Smooth muscle cell (in vitro differentiated cells): ENCODE data around the gene RITA1. TPM values are rescaled to one million over a fixed set of nuclear protein-coding genes. Genes with fewer than 3 reads are reported as not detected.
"Not testable (repeated sequence)": the region's sequence is repeated elsewhere in the genome, so short reads cannot be mapped to it uniquely, and the experiment has no call there.

Experiments used
- DNase-seq: peaks from one replicate; lab custom pipeline; 2025; ENCODE audit not compliant: unreplicated experiment; lab: John Stamatoyannopoulos, UW
- H2AFZ ChIP-seq: fragments of 200-600 bp; sonication (generic); 2 replicates; pipeline ENCODE4 v1.6.0; 2016; ENCODE audit warnings: antibody characterized with exemption, low read depth, mild to moderate bottlenecking
- H3F3A ChIP-seq: fragments of 200-600 bp; sonication (generic); 2 replicates; pipeline ENCODE4 v1.6.0; 2017; ENCODE audit warnings: antibody characterized with exemption, low read depth
- H3K27ac ChIP-seq: fragments of 200-600 bp; sonication (generic); 2 replicates; pipeline ENCODE4 v1.5.1; 2016; ENCODE audit warnings: low read depth, mild to moderate bottlenecking
- H3K27me3 ChIP-seq: fragments of 200-600 bp; sonication (generic); 2 replicates; pipeline ENCODE4 v1.6.1; 2016; ENCODE audit warnings: low read depth, mild to moderate bottlenecking
- H3K36me3 ChIP-seq: fragments of 200-600 bp; sonication (generic); 2 replicates; pipeline ENCODE4 v1.5.1; 2016; ENCODE audit warnings: low read depth
- H3K4me1 ChIP-seq: fragments of 200-600 bp; sonication (generic); 2 replicates; pipeline ENCODE4 v1.5.1; 2016; ENCODE audit warnings: low read depth
- H3K4me2 ChIP-seq: fragments of 200-600 bp; sonication (generic); 2 replicates; pipeline ENCODE4 v1.6.0; 2016; ENCODE audit warnings: mild to moderate bottlenecking
- H3K4me3 ChIP-seq: fragments of 200-600 bp; sonication (generic); 2 replicates; pipeline ENCODE4 v1.5.1; 2016; ENCODE audit warnings: mild to moderate bottlenecking
- H3K79me2 ChIP-seq: fragments of 200-600 bp; sonication (generic); 2 replicates; pipeline ENCODE4 v1.6.0; 2016; ENCODE audit warnings: low read depth, mild to moderate bottlenecking
- H3K9ac ChIP-seq: fragments of 200-600 bp; sonication (generic); 2 replicates; pipeline ENCODE4 v1.6.0; 2016; ENCODE audit warnings: low read depth
- H3K9me3 ChIP-seq: fragments of 200-600 bp; sonication (generic); replicated peaks from 2 replicates; pipeline ENCODE4 v1.5.1; 2016; ENCODE audit warnings: low read depth
- H4K20me1 ChIP-seq: fragments of 200-600 bp; sonication (generic); 2 replicates; pipeline ENCODE4 v1.6.0; 2016; ENCODE audit warnings: low read depth
- WGBS: methylation state at CpG from one replicate; pipeline ENCODE4 v1.1.7; 2016; ENCODE audit warnings: low lambda C conversion rate; 5-methylcytosine and 5-hydroxymethylcytosine counted together
- polyA plus RNA-seq: library from polyadenylated mRNA; unstranded; fragments of >200 nt; fragmentation: Nextera tagmentation; extraction: Ambion mirVana; gene quantifications from 2 replicates; pipeline ENCODE4 v1.2.1, GENCODE V29; 2016
- total RNA-seq: library from RNA; depleted of rRNA; stranded (reverse); fragments of >200 nt; gene quantifications from 2 replicates; pipeline ENCODE4 v1.2.3, GENCODE V29; 2014
- TF ChIP-seq, protein P1 (sequence below): fragments of 200-600 bp; sonication (generic); IDR thresholded peaks from 2 replicates; pipeline ENCODE4 v1.5.1; 2017; ENCODE audit warnings: borderline replicate concordance, mild to moderate bottlenecking, antibody characterized with exemption; ENCODE audit not compliant: insufficient read depth, poor library complexity, severe bottlenecking

RITA1 gene
- total and polyA plus RNA-seq, 2 experiments from 2014 or later = 9.6 to 12.2 TPM

DNA sequence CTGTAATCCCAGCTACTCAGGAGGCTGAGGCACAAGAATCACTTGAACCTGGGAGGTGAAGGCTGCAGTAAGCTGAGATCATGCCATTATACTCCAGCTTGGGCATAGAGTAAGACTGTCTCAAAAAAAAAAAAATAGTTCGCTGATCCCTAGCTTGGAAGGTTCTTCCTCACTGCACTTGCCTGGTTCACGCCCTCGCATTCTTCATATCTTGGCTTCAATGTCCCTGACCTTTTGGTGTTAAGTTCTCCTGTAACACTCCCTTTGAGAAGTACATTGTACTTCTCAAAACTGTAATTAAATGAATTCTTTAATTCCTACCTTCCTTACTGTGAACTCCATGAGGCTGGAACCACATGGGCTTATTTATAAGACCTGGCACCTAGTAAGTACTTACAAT is 19.3 kb downstream of the RITA1 start:
- no peaks in the 10 kb centered on the region for H3K27me3 ChIP-seq
- H3K36me3 ChIP-seq = no peaks in the 10 kb centered on the region
- WGBS = 89% methylated on average over 3 of the region's 3 CpGs
- DNase-seq = no peak
- H4K20me1 ChIP-seq = no peaks in the 10 kb centered on the region
- no peak overlapping the region for H2AFZ ChIP-seq
- H3F3A ChIP-seq = peaks cover 12% of the 10 kb centered on the region
- H3K4me2 ChIP-seq = no peak overlapping the region
- TF ChIP-seq, protein P1, sequence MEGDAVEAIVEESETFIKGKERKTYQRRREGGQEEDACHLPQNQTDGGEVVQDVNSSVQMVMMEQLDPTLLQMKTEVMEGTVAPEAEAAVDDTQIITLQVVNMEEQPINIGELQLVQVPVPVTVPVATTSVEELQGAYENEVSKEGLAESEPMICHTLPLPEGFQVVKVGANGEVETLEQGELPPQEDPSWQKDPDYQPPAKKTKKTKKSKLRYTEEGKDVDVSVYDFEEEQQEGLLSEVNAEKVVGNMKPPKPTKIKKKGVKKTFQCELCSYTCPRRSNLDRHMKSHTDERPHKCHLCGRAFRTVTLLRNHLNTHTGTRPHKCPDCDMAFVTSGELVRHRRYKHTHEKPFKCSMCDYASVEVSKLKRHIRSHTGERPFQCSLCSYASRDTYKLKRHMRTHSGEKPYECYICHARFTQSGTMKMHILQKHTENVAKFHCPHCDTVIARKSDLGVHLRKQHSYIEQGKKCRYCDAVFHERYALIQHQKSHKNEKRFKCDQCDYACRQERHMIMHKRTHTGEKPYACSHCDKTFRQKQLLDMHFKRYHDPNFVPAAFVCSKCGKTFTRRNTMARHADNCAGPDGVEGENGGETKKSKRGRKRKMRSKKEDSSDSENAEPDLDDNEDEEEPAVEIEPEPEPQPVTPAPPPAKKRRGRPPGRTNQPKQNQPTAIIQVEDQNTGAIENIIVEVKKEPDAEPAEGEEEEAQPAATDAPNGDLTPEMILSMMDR = no peak
- H3K4me1 ChIP-seq = peaks cover 4% of the 10 kb centered on the region
- no peaks in the 10 kb centered on the region for H3K79me2 ChIP-seq
- no peak overlapping the region for H3K9ac ChIP-seq
- H3K27ac ChIP-seq = no peak overlapping the region
- no peaks in the 10 kb centered on the region for H3K9me3 ChIP-seq
- no peak overlapping the region for H3K4me3 ChIP-seq

DNA sequence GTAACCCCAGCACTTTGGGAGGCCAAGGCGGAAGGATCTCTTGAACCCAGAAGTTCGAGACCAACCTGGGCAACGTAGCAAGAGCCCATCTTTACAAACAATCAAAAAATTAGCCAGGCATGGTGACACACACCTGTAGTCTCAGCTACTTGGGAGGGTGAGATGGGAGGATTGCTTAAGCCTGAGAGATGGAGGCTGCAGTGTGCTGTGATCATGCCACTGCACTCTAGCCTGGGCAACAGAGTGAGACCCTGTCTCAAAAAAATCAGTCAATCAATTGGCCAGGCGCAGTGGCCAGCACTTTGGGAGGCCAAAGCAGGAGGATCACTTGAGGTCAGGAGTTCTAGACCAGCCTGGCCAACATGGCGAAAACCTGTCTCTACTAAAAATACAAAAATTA is 21.3 kb downstream of the RITA1 start:
- 99% methylated on average over 5 of the region's 5 CpGs for WGBS
- H2AFZ ChIP-seq, H3K27ac ChIP-seq, H3K4me1 ChIP-seq, H3K79me2 ChIP-seq, H3K27me3 ChIP-seq, H3K9me3 ChIP-seq, DNase-seq, H3K9ac ChIP-seq, H3K4me2 ChIP-seq, H3K4me3 ChIP-seq, H3K36me3 ChIP-seq, H4K20me1 ChIP-seq: not testable (repeated sequence)
- H3F3A ChIP-seq = peaks cover 12% of the 10 kb centered on the region

GRCh38 chr12:113207613-113208040 is 22.1 kb downstream of the RITA1 start:
- TF ChIP-seq, protein P1 = no peak
- no peak overlapping the region for H3K9ac ChIP-seq
- peaks cover 4% of the 10 kb centered on the region for H3K4me1 ChIP-seq
- H3K36me3 ChIP-seq = no peaks in the 10 kb centered on the region
- peak overlapping the region; percentile 1 for H3K4me2 ChIP-seq
- H4K20me1 ChIP-seq = no peaks in the 10 kb centered on the region
- DNase-seq = no peak
- H3K4me3 ChIP-seq = no peak overlapping the region
- no peaks in the 10 kb centered on the region for H3K9me3 ChIP-seq
- peaks cover 12% of the 10 kb centered on the region for H3F3A ChIP-seq
- no peak overlapping the region for H3K27ac ChIP-seq
- 71% methylated on average over 6 of the region's 6 CpGs for WGBS
- H3K27me3 ChIP-seq = no peaks in the 10 kb centered on the region
- H2AFZ ChIP-seq = no peak overlapping the region
- H3K79me2 ChIP-seq = no peaks in the 10 kb centered on the region

DNA sequence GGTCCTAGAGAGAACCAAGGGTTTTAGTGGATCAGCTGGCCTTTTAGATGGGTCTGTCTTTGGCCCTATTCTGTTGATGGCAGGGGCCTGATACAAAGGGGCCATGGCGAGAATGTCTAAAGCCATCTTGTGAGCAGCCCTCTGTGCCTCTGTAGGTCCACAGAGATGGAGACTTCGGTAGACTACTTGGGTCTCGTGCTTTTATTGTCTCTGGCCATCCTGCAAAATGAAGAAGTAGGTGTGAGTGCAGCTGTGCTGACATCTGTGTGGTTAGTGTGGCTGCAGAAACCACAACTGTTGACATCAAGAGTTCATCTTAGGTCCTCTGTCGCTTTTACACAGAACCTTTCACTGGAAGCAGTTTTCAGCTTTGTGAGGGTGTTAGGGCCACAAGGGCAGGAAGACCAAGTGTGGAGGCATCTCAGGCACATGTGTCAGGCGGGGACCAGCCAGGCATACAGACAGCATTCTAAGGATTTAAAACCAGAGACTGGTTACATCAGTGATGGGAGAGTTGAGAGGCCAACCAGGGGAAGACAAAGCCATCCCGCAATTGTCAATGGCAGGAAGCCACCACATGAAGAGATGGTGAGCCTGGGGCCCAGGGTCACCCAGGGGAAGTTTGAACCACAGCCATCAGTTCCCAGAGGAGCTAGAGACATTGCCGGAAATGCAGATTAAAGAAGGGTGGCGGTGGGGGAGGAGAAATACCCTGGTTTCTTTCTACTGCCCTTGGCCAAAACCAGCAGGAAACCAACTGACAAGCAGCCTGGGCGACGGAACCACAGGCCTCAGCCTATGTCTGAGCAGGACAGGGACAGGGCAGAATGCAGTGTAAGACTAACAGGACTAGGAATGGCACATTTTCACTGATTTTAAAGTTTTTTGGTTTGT is 22.8 kb downstream of the RITA1 start:
- no peak overlapping the region for H3K4me3 ChIP-seq
- 39% methylated on average over 10 of the region's 10 CpGs for WGBS
- H3K36me3 ChIP-seq = no peaks in the 10 kb centered on the region
- no peaks in the 10 kb centered on the region for H3K27me3 ChIP-seq
- peaks cover 12% of the 10 kb centered on the region for H3F3A ChIP-seq
- no peaks in the 10 kb centered on the region for H3K79me2 ChIP-seq
- TF ChIP-seq, protein P1 = no peak
- H3K4me2 ChIP-seq = peak overlapping the region; percentile 1
- no peak overlapping the region for H3K9ac ChIP-seq
- peak overlapping the region; percentile 16 for H3K27ac ChIP-seq
- no peak overlapping the region for H2AFZ ChIP-seq
- no peaks in the 10 kb centered on the region for H3K9me3 ChIP-seq
- no peaks in the 10 kb centered on the region for H4K20me1 ChIP-seq
- no peak for DNase-seq
- H3K4me1 ChIP-seq = peaks cover 4% of the 10 kb centered on the region
